Fibroblast of lung (primary cell): ENCODE results near the gene BABAM2.

ENCODE experiments used
- EZH2 ChIP-seq: IDR thresholded peaks from 2 replicates; pipeline ENCODE4 v1.5.1; 2012; ENCODE audit warnings: low read length, control low read depth, mild to moderate bottlenecking; ENCODE audit errors: missing control alignments
- TF ChIP-seq, protein P1 (sequence below), 2 donors: IDR thresholded peaks in 1 of 2; conservative IDR thresholded peaks in 1 of 2; 1 replicate in 1 of 2; 2 replicates in 1 of 2; pipeline ENCODE4 v1.5.1; 2011 to 2012; ENCODE audit warnings: low read length in 2 of 2, control low read depth in 1 of 2, inconsistent platforms in 1 of 2, low read depth in 1 of 2, mild to moderate bottlenecking in 1 of 2

DNA sequence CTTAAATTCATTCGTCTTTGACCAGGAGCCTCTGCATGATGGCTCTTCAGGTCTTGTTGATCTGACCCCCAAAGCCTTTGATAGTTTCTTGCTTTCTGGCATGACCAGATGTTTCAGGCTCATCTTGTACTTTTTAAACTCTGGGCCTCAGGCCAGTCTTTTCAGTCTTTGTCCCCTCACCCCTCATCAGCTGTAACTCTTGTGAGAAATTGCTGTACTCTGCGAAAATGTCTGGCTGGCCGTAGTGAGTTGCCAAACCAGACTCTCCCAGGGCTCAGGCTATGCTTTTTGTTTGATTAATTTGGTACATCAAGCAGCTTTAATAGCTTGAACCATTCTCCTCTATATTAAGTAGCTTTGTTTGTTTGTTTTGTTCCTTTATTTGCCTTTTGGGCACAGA, 75.9 kb downstream of the BABAM2 start:
- TF ChIP-seq, protein P1, sequence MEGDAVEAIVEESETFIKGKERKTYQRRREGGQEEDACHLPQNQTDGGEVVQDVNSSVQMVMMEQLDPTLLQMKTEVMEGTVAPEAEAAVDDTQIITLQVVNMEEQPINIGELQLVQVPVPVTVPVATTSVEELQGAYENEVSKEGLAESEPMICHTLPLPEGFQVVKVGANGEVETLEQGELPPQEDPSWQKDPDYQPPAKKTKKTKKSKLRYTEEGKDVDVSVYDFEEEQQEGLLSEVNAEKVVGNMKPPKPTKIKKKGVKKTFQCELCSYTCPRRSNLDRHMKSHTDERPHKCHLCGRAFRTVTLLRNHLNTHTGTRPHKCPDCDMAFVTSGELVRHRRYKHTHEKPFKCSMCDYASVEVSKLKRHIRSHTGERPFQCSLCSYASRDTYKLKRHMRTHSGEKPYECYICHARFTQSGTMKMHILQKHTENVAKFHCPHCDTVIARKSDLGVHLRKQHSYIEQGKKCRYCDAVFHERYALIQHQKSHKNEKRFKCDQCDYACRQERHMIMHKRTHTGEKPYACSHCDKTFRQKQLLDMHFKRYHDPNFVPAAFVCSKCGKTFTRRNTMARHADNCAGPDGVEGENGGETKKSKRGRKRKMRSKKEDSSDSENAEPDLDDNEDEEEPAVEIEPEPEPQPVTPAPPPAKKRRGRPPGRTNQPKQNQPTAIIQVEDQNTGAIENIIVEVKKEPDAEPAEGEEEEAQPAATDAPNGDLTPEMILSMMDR (conservative IDR thresholded peaks at IDR 0.05 in 1 of 2, IDR thresholded peaks at IDR 0.05 in 1 of 2; ENCODE audit: low read depth in 1 of 2, low read length in 2 of 2): no peak
- TF ChIP-seq EZH2: no peak
